Esophagus squamous epithelium (tissue), 5 donors: ENCODE data around the gene CBS. TPM values are rescaled to one million over a fixed set of nuclear protein-coding genes. Genes with fewer than 3 reads are reported as not detected.

Experiments
- DNase-seq: peaks from one replicate; lab custom pipeline; 2025; lab: John Stamatoyannopoulos, UW
- H3K27ac ChIP-seq, 4 donors: fragments of 200-600 bp; sonication (generic); one replicate each; pipeline ENCODE4 v1.5.1; 2016 to 2019; ENCODE audit warnings: mild to moderate bottlenecking in 1 of 4
- H3K27me3 ChIP-seq, 4 donors: fragments of 200-600 bp; sonication (generic); 1 replicate in 3 of 4; 2 replicates in 1 of 4; pipeline versions ENCODE4 v1.5.1 to v1.6.0; 2017 to 2021; ENCODE audit warnings: antibody characterized with exemption in 1 of 4
- H3K36me3 ChIP-seq, 3 donors: fragments of 200-600 bp; sonication (generic); one replicate each; pipeline ENCODE4 v1.5.1; 2016 to 2019
- H3K4me1 ChIP-seq, 3 donors: fragments of 200-600 bp; sonication (generic); one replicate each; pipeline ENCODE4 v1.5.1; 2017 to 2019
- H3K4me3 ChIP-seq, 4 donors: fragments of 200-600 bp; sonication (generic); 1 replicate in 3 of 4; 2 replicates in 1 of 4; pipeline ENCODE4 v1.5.1; 2016 to 2019; ENCODE audit warnings: mild to moderate bottlenecking in 2 of 4, moderate library complexity in 1 of 4
- H3K9me3 ChIP-seq, 3 donors: fragments of 200-600 bp; sonication (generic); one replicate each; pipeline ENCODE4 v1.5.1; 2016 to 2019
- POLR2A ChIP-seq, 4 donors: fragments of 450-650 bp; IDR thresholded peaks; one replicate each; pipeline ENCODE4 v1.6.1; 2017; ENCODE audit warnings: antibody characterized with exemption in 4 of 4, mild to moderate bottlenecking in 4 of 4, moderate library complexity in 3 of 4
- WGBS, 2 donors: methylation state at CpG; one replicate each; pipeline ENCODE4 v1.1.5; 2018; 5-methylcytosine and 5-hydroxymethylcytosine counted together
- intact Hi-C: fragments of 100-400 bp; cut with DNase I; formaldehyde crosslinking; loops from one replicate; pipeline ENCODE4 v1.15.0; 2022
- total RNA-seq, 4 donors: library from RNA; depleted of rRNA; stranded (reverse); fragments of >200 nt; gene quantifications; one replicate each; pipeline ENCODE4 v1.1.0, GENCODE V29; 2016
- TF ChIP-seq, protein P1 (sequence below), 6 experiments: fragments of 450-650 bp in 4 of 6; fragments of 200-600 bp in 2 of 6; sonication (generic) in 2 of 6; IDR thresholded peaks; one replicate each; pipeline ENCODE4 v1.5.1; 2016 to 2019; ENCODE audit warnings: antibody characterized with exemption in 6 of 6, mild to moderate bottlenecking in 4 of 6, moderate library complexity in 4 of 6
- donor health status: DM: yes; HTN: yes; CAD: no.

Gene CBS
- total RNA-seq, 4 donors from 2014 or later = 1.1 to 15.8 (median 7.1) TPM; not detected in 1

GRCh38 chr21:43034826-43035225, 40.8 kb downstream of the CBS start:
- intact Hi-C loops = no loop called here
- no peak for DNase-seq
- Histone ChIP-seq H3K36me3 (peaks cover 0 to 47% (median 0%) of the 10 kb centered on the region in 3 donors), H3K9me3 (no peaks in the 10 kb centered on the region), H3K27me3 (no peaks in the 10 kb centered on the region), H3K4me3 (no peak overlapping the region), H3K27ac (no peak overlapping the region), H3K4me1 (no peaks in the 10 kb centered on the region)
- WGBS, 2 donors = 66 to 69% methylated on average over 5 of the region's 5 CpGs
- no peak for TF ChIP-seq POLR2A (IDR thresholded peaks at IDR 0.05)
- TF ChIP-seq, protein P1, sequence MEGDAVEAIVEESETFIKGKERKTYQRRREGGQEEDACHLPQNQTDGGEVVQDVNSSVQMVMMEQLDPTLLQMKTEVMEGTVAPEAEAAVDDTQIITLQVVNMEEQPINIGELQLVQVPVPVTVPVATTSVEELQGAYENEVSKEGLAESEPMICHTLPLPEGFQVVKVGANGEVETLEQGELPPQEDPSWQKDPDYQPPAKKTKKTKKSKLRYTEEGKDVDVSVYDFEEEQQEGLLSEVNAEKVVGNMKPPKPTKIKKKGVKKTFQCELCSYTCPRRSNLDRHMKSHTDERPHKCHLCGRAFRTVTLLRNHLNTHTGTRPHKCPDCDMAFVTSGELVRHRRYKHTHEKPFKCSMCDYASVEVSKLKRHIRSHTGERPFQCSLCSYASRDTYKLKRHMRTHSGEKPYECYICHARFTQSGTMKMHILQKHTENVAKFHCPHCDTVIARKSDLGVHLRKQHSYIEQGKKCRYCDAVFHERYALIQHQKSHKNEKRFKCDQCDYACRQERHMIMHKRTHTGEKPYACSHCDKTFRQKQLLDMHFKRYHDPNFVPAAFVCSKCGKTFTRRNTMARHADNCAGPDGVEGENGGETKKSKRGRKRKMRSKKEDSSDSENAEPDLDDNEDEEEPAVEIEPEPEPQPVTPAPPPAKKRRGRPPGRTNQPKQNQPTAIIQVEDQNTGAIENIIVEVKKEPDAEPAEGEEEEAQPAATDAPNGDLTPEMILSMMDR (IDR thresholded peaks at IDR 0.05) = no peak

DNA sequence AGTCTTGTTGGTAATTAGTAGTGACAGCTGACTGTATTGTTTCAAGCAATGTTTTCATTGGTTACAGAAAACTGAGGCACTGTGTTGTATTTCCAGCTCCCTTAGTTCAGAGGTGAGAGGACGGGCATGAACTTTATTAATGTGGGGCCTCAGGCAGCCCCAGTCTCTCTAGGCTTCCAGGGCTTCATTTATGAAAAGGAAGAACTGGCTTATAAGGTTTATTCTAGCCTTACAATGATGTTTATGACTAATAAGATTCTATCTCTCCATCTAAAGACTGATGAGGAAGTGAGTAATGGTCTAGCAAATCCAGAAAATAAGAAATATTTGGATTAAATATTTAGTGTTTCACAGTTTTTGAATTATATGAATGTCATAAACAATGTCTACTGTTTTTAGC, 41.5 kb downstream of the CBS start:
- H3K9me3 ChIP-seq = no peaks in the 10 kb centered on the region
- peaks cover 0 to 55% (median 0%) of the 10 kb centered on the region in 3 donors for H3K36me3 ChIP-seq
- no peak overlapping the region for H3K27ac ChIP-seq
- no peak for DNase-seq
- H3K4me3 ChIP-seq = no peak overlapping the region
- 75 to 93% methylated on average over 1 of the region's 1 CpG for WGBS, 2 donors
- H3K27me3 ChIP-seq = no peaks in the 10 kb centered on the region
- no peaks in the 10 kb centered on the region for H3K4me1 ChIP-seq
- intact Hi-C loops = no loop called here
- TF ChIP-seq, protein P1 (IDR thresholded peaks at IDR 0.05) = no peak
- TF ChIP-seq POLR2A (IDR thresholded peaks at IDR 0.05) = no peak

DNA sequence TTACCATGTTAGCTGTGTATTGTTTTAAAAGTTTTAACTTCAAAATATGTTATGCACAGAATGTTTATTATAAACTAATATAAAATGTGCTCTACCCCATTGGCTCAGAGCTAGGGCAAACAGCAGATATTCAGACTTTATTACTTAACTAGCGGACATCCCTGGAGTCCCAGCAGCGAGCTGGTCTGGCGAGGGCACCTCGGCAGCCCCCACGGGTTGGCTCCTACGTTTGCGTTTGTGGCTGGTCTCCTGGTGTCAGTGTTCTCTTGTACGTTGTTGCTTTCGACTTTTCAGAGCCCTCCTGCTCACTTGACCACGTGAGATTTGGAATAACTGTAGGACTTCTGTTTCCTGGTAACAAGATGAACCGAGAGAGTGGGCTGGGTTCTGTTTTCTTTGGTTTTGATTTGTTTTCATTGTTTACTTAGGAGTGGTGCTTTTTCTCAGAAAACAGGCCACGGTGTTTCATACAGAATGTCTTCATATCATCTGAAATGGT, 44.5 kb downstream of the CBS start:
- intact Hi-C loops = no loop called here
- Histone ChIP-seq H3K27me3 (no peaks in the 10 kb centered on the region), H3K9me3 (no peaks in the 10 kb centered on the region), H3K36me3 (peaks cover 0 to 84% (median 4%) of the 10 kb centered on the region in 3 donors), H3K4me1 (no peaks in the 10 kb centered on the region), H3K27ac (no peak overlapping the region), H3K4me3 (no peak overlapping the region)
- 91 to 93% methylated on average over 11 to 12 of the region's 12 CpGs for WGBS, 2 donors
- no peak for TF ChIP-seq POLR2A (IDR thresholded peaks at IDR 0.05)
- DNase-seq = no peak

GRCh38 chr21:43029785-43030184, 45.9 kb downstream of the CBS start:
- H3K27me3 ChIP-seq = no peaks in the 10 kb centered on the region
- 86 to 89% methylated on average over 4 to 9 of the region's 13 CpGs for WGBS, 2 donors
- DNase-seq = no peak
- intact Hi-C loops = no loop called here
- no peaks in the 10 kb centered on the region for H3K4me1 ChIP-seq
- no peak overlapping the region for H3K4me3 ChIP-seq
- peaks cover 1 to 91% (median 4%) of the 10 kb centered on the region in 3 donors for H3K36me3 ChIP-seq
- TF ChIP-seq, protein P1 (IDR thresholded peaks at IDR 0.05) = no peak
- TF ChIP-seq POLR2A (IDR thresholded peaks at IDR 0.05) = no peak
- H3K27ac ChIP-seq = no peak overlapping the region
- H3K9me3 ChIP-seq = no peaks in the 10 kb centered on the region

DNA sequence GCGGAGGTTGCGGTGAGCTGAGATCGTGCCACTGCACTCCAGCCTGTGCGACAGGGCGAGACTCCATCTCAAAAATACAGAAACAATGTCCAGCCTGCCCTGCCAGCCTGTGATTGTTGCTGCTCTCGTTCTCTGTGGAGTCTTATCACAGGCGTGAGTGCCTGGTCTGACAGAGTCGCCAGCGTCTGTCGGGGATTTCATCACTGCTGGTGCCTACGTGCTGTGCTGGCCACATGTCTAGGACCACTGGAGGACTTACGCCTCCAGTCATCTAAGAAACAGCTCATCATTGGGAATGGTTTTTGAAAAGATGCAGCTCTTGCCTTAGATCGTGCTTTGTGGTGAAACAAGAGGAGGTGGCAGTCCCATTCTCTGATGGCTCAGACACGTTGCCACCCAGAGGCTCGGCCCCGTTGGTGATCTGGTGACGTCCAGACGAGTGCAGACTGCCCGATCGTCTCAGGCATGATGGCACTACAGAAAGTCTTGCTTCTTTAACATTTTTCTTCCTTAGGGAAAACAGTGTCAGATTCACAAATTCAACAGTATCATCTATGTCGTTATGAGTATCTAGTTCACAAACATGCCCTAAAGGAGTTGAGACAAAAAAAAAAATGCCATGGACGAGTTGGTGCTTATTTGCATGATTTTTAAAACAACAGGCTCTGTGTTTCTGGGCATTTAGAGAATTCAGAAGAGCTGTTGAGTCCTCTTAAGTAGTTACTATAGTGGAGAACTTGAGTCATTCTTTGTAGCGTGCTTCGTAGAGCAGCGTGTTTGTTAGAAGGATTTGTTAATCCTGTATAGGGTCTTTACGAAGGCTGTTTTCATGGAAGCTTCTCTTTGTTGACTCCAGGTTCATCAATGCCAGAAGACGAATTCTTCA, 47.5 kb downstream of the CBS start:
- H3K27me3 ChIP-seq = no peaks in the 10 kb centered on the region
- peaks cover 4 to 100% (median 5%) of the 10 kb centered on the region in 3 donors for H3K36me3 ChIP-seq
- no peaks in the 10 kb centered on the region for H3K4me1 ChIP-seq
- no peaks in the 10 kb centered on the region for H3K9me3 ChIP-seq
- intact Hi-C loops = no loop called here
- H3K27ac ChIP-seq = no peak overlapping the region
- WGBS, 2 donors = 92 to 93% methylated on average over 20 to 27 of the region's 27 CpGs
- TF ChIP-seq, protein P1 (IDR thresholded peaks at IDR 0.05) = no peak
- TF ChIP-seq POLR2A (IDR thresholded peaks at IDR 0.05) = no peak
- no peak for DNase-seq
- no peak overlapping the region for H3K4me3 ChIP-seq
